ENCODE data around the gene GRID1.

- no peak for TF ChIP-seq CTCF (IDR thresholded peaks at IDR 0.05)
- no peak for TF ChIP-seq POLR2A (IDR thresholded peaks at IDR 0.05)
Observed at GRCh38 chr10:86077871-86078638, 288.5 kb downstream of the GRID1 start.

Measured in thyroid gland (tissue), 4 donors.